WTC11 (cell line): ENCODE data around the gene WBP2.
"Not testable (repeated sequence)": the region's sequence is repeated elsewhere in the genome, so short reads cannot be mapped to it uniquely, and the experiment has no call there.

Experiments used
- CTCF ChIP-seq: fragments of 200-600 bp; IDR thresholded peaks from 2 replicates; pipeline ENCODE4 v1.8.0; 2022; ENCODE audit warnings: antibody characterized with exemption
- FOXJ3 ChIP-seq: sonication (generic); formaldehyde crosslinking; IDR thresholded peaks from 2 replicates; pipeline ENCODE4 v1.9.0; 2021; ENCODE audit warnings: missing genetic modification reagents, mild to moderate bottlenecking, borderline replicate concordance
- GABPB1 ChIP-seq: sonication (generic); formaldehyde crosslinking; IDR thresholded peaks from 2 replicates; pipeline ENCODE4 v1.8.1; 2023; ENCODE audit warnings: mild to moderate bottlenecking, missing genetic modification reagents
- JUN ChIP-seq: sonication (generic); formaldehyde crosslinking; IDR thresholded peaks from 2 replicates; pipeline ENCODE4 v1.8.0; 2023; ENCODE audit warnings: mild to moderate bottlenecking, missing genetic modification reagents

- TF ChIP-seq JUN (CRISPR knock-in tag); CTCF; GABPB1 (CRISPR knock-in tag); FOXJ3: not testable (repeated sequence)
Measured at GRCh38 chr17:75864887-75865286, 9.8 kb upstream of the WBP2 start.
